Measurements from ENCODE around the gene ATRNL1.

GRCh38 chr10:115214829-115215228 is 121.7 kb downstream of the ATRNL1 start:
- TF ChIP-seq, protein P1, sequence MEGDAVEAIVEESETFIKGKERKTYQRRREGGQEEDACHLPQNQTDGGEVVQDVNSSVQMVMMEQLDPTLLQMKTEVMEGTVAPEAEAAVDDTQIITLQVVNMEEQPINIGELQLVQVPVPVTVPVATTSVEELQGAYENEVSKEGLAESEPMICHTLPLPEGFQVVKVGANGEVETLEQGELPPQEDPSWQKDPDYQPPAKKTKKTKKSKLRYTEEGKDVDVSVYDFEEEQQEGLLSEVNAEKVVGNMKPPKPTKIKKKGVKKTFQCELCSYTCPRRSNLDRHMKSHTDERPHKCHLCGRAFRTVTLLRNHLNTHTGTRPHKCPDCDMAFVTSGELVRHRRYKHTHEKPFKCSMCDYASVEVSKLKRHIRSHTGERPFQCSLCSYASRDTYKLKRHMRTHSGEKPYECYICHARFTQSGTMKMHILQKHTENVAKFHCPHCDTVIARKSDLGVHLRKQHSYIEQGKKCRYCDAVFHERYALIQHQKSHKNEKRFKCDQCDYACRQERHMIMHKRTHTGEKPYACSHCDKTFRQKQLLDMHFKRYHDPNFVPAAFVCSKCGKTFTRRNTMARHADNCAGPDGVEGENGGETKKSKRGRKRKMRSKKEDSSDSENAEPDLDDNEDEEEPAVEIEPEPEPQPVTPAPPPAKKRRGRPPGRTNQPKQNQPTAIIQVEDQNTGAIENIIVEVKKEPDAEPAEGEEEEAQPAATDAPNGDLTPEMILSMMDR (IDR thresholded peaks at IDR 0.05) = no peak
- TF ChIP-seq POLR2AphosphoS5 (IDR thresholded peaks at IDR 0.05) = no peak
- TF ChIP-seq POLR2A (IDR thresholded peaks at IDR 0.05) = no peak
